GM23338 (cell line): Measurements from ENCODE around the gene CLDN9. TPM values are rescaled to one million over a fixed set of nuclear protein-coding genes. Genes with fewer than 3 reads are reported as not detected.

Experiments
- ATAC-seq: fragments of 200-7000 bp; cut with Tn5 transposase; 3 replicates; pipeline ENCODE4 v1.9.1; 2020
- DNase-seq: peaks from one replicate; pipeline ENCODE4 v3.0.0-alpha.2; 2015; ENCODE audit warnings: low spot score
- H2AFZ ChIP-seq: fragments of 200-600 bp; sonication (generic); 2 replicates; pipeline ENCODE4 v1.8.0; 2016; ENCODE audit warnings: antibody characterized with exemption, mild to moderate bottlenecking, moderate library complexity
- H3F3A ChIP-seq: fragments of 200-600 bp; sonication (generic); replicated peaks from 2 replicates; pipeline ENCODE4 v1.8.0; 2017; ENCODE audit warnings: antibody characterized with exemption, mixed run types, low read depth
- H3K27ac ChIP-seq: fragments of 200-600 bp; sonication (generic); 2 replicates; pipeline ENCODE4 v1.6.1; 2016; ENCODE audit warnings: low read depth
- H3K27me3 ChIP-seq: fragments of 200-600 bp; sonication (generic); 2 replicates; pipeline ENCODE4 v1.8.0; 2016; ENCODE audit warnings: mild to moderate bottlenecking, mixed run types, moderate library complexity; ENCODE audit not compliant: insufficient read depth
- H3K36me3 ChIP-seq: fragments of 200-600 bp; sonication (generic); 2 replicates; pipeline ENCODE4 v1.8.0; 2016; ENCODE audit warnings: mild to moderate bottlenecking; ENCODE audit not compliant: insufficient read depth
- H3K4me1 ChIP-seq: fragments of 200-600 bp; sonication (generic); 2 replicates; pipeline ENCODE4 v1.8.0; 2016; ENCODE audit warnings: mild to moderate bottlenecking, moderate library complexity; ENCODE audit not compliant: insufficient read depth
- H3K4me2 ChIP-seq: fragments of 200-600 bp; sonication (generic); 2 replicates; pipeline ENCODE4 v1.7.1; 2017; ENCODE audit warnings: mixed run types
- H3K4me3 ChIP-seq: fragments of 200-600 bp; sonication (generic); 2 replicates; pipeline ENCODE4 v1.6.1; 2016; ENCODE audit warnings: mixed run types
- H3K79me2 ChIP-seq: fragments of 200-600 bp; sonication (generic); replicated peaks from 2 replicates; pipeline ENCODE4 v1.8.0; 2017; ENCODE audit warnings: mild to moderate bottlenecking; ENCODE audit not compliant: insufficient read depth
- H3K9me2 ChIP-seq: fragments of 200-600 bp; sonication (generic); 2 replicates; pipeline ENCODE4 v1.8.0; 2017; ENCODE audit not compliant: insufficient read depth
- H4K20me1 ChIP-seq: fragments of 200-600 bp; sonication (generic); replicated peaks from 2 replicates; pipeline ENCODE4 v1.8.0; 2017; ENCODE audit warnings: mild to moderate bottlenecking; ENCODE audit not compliant: insufficient read depth
- H3K27ac Mint-ChIP-seq: 2 replicates; pipeline ENCODE4 v1.8.0; 2020; ENCODE audit warnings: inconsistent platforms, mild to moderate bottlenecking, moderate library complexity, mixed read lengths
- H3K27me3 Mint-ChIP-seq: 3 replicates; pipeline ENCODE4 v1.8.0; 2022; ENCODE audit warnings: low read depth, mild to moderate bottlenecking, moderate library complexity, mixed read lengths, inconsistent platforms; ENCODE audit not compliant: insufficient read depth, poor library complexity
- H3K36me3 Mint-ChIP-seq: 3 replicates; pipeline ENCODE4 v1.8.0; 2021; ENCODE audit warnings: low read depth, mild to moderate bottlenecking, inconsistent platforms, moderate library complexity, mixed read lengths
- H3K4me1 Mint-ChIP-seq: 3 replicates; pipeline ENCODE4 v1.8.0; 2020; ENCODE audit warnings: mild to moderate bottlenecking, inconsistent platforms, mixed read lengths
- H3K4me3 Mint-ChIP-seq: 3 replicates; pipeline ENCODE4 v1.8.0; 2021; ENCODE audit warnings: moderate library complexity, mild to moderate bottlenecking, inconsistent platforms, mixed read lengths
- H3K9me3 Mint-ChIP-seq: 3 replicates; pipeline ENCODE4 v1.8.0; 2020; ENCODE audit warnings: moderate library complexity, mild to moderate bottlenecking, inconsistent platforms, mixed read lengths
- CREB1 ChIP-seq: fragments of 250-450 bp; sonication (Bioruptor Pico); IDR thresholded peaks from 2 replicates; pipeline ENCODE4 v1.5.0; 2020; ENCODE audit warnings: low read depth, mild to moderate bottlenecking, moderate library complexity
- CTCF ChIP-seq, 2 experiments: fragments of 200-600 bp in 1 of 2; sonication (generic) in 1 of 2; conservative IDR thresholded peaks; 2 replicates each; pipeline versions ENCODE4 v1.5.1 to v1.6.1; 2016 to 2017; ENCODE audit warnings: antibody characterized with exemption in 2 of 2, low read depth in 2 of 2, mild to moderate bottlenecking in 2 of 2, moderate library complexity in 1 of 2
- ETS1 ChIP-seq: IDR thresholded peaks from 2 replicates; pipeline ENCODE4 v1.6.1; 2016; ENCODE audit warnings: antibody characterized with exemption
- EZH2 ChIP-seq: fragments of 200-600 bp; sonication (generic); IDR thresholded peaks from one replicate; pipeline ENCODE4 v1.8.0; 2017; ENCODE audit warnings: antibody characterized with exemption, mild to moderate bottlenecking, low read depth; ENCODE audit not compliant: unreplicated experiment
- EZH2phosphoT487 ChIP-seq: fragments of 200-600 bp; sonication (generic); IDR thresholded peaks from one replicate; pipeline ENCODE4 v1.8.1; 2018; ENCODE audit warnings: antibody characterized with exemption; ENCODE audit not compliant: unreplicated experiment
- JUNB ChIP-seq: IDR thresholded peaks from one replicate; pipeline ENCODE4 v1.6.1; 2016; ENCODE audit warnings: antibody characterized with exemption; ENCODE audit not compliant: unreplicated experiment
- NANOG ChIP-seq: IDR thresholded peaks from 2 replicates; pipeline ENCODE4 v1.6.1; 2016; ENCODE audit warnings: antibody characterized with exemption, borderline replicate concordance
- POLR2AphosphoS5 ChIP-seq: IDR thresholded peaks from 2 replicates; pipeline ENCODE4 v1.6.1; 2016; ENCODE audit warnings: antibody characterized with exemption, low read depth
- STAT1 ChIP-seq: IDR thresholded peaks from one replicate; pipeline ENCODE4 v1.6.1; 2016; ENCODE audit warnings: antibody characterized with exemption; ENCODE audit not compliant: unreplicated experiment
- ZNF114 ChIP-seq: fragments of 250-450 bp; sonication (Bioruptor Pico); IDR thresholded peaks from 2 replicates; pipeline ENCODE4 v1.5.0; 2020; ENCODE audit warnings: mild to moderate bottlenecking, moderate library complexity
- ZNF462 ChIP-seq: fragments of 250-450 bp; sonication (Bioruptor Pico); IDR thresholded peaks from 2 replicates; pipeline ENCODE4 v1.5.0; 2020; ENCODE audit warnings: mild to moderate bottlenecking, moderate library complexity
- polyA plus RNA-seq: library from polyadenylated mRNA; unstranded; fragments of >200 nt; fragmentation: Nextera tagmentation; extraction: Ambion mirVana; gene quantifications from 2 replicates; pipeline ENCODE4 v1.2.1, GENCODE V29; 2016
- total RNA-seq: library from RNA; depleted of rRNA; stranded (reverse); fragments of >200 nt; shearing (Covaris generic); gene quantifications from 2 replicates; pipeline ENCODE4 v1.2.3, GENCODE V29; 2014

Gene CLDN9
- total and polyA plus RNA-seq, 2 experiments from 2014 or later: 1.8 to 3.0 TPM

- TF ChIP-seq ZNF462 (CRISPR knock-in tag) (no peak), CTCF (conservative IDR thresholded peaks at IDR 0.05; ENCODE audit: low read depth in 2 of 2) (no peak), JUNB (no peak), ZNF114 (no peak), EZH2 (no peak), EZH2phosphoT487 (no peak)
Observed at GRCh38 chr16:3010510-3010909, 2.2 kb upstream of the CLDN9 start (continued).

GRCh38 chr16:3012246-3012645, 477 bp upstream of the CLDN9 start:
- H3K36me3 ChIP-seq: no peaks in the 10 kb centered on the region
- H4K20me1 ChIP-seq: peaks cover 25% of the 10 kb centered on the region
- Mint-ChIP-seq H3K27ac (peak overlapping the region; percentile 62; the same call in 1 of the 2 replicates), H3K36me3 (peaks cover 33% of the 10 kb centered on the region), H3K27me3 (peaks cover 52% of the 10 kb centered on the region), H3K4me3 (peak overlapping the region; percentile 75), H3K9me3 (peaks cover 7% of the 10 kb centered on the region; the same call in 2 of the 3 replicates), H3K4me1 (peaks cover 71% of the 10 kb centered on the region)
- H3K4me1 ChIP-seq: peaks cover 79% of the 10 kb centered on the region
- ATAC-seq (peak; percentile 2; the same call in 2 of the 3 replicates), DNase-seq (peak; percentile 82)
- H3K27ac ChIP-seq: no peak overlapping the region
- peak overlapping the region; percentile 68 for H3K4me3 ChIP-seq
- peaks cover 61% of the 10 kb centered on the region for H3F3A ChIP-seq
- peaks cover 17% of the 10 kb centered on the region for H3K79me2 ChIP-seq
- peak overlapping the region; percentile 88 for H3K4me2 ChIP-seq
- 0 out of 2 replicates have a peak overlapping the region, but pooled peaks have one; percentile 47 for H2AFZ ChIP-seq
- peaks cover 11% of the 10 kb centered on the region for H3K27me3 ChIP-seq
- H3K9me2 ChIP-seq: no peaks in the 10 kb centered on the region
- TF ChIP-seq ETS1: no peak
- TF ChIP-seq CREB1 (CRISPR knock-in tag): no peak
- TF ChIP-seq ZNF114: no peak
- no peak for TF ChIP-seq EZH2phosphoT487
- TF ChIP-seq STAT1: no peak
- TF ChIP-seq POLR2AphosphoS5: no peak
- TF ChIP-seq NANOG: no peak
- TF ChIP-seq CTCF (conservative IDR thresholded peaks at IDR 0.05; ENCODE audit: low read depth in 2 of 2): no peak
